AG09319 (cell line): ENCODE measurements around the gene DNAH12.

Source experiments
- DNase-seq: peaks from one replicate; pipeline ENCODE4 v3.0.0-alpha.2; 2010; ENCODE audit warnings: low read depth; ENCODE audit errors: extremely low read depth
- CTCF ChIP-seq: IDR thresholded peaks from 2 replicates; pipeline ENCODE4 v1.5.1; 2011; ENCODE audit warnings: low read depth, mild to moderate bottlenecking, inconsistent platforms, low read length, moderate library complexity

DNAH12 gene

GRCh38 chr3:57252404-57252803, 291.7 kb downstream of the DNAH12 start:
- no peak for DNase-seq
- TF ChIP-seq CTCF: no peak

- no peak for DNase-seq
- no peak for TF ChIP-seq CTCF
Measured at GRCh38 chr3:57244946-57245345, 299.2 kb downstream of the DNAH12 start.
